ENCODE data around the gene SIPA1L3.
A peak's percentile ranks its signal among the peaks of the same experiment; 100 is the strongest.
"Not testable (repeated sequence)": the region's sequence is repeated elsewhere in the genome, so short reads cannot be mapped to it uniquely, and the experiment has no call there.

SIPA1L3 gene, protein sequence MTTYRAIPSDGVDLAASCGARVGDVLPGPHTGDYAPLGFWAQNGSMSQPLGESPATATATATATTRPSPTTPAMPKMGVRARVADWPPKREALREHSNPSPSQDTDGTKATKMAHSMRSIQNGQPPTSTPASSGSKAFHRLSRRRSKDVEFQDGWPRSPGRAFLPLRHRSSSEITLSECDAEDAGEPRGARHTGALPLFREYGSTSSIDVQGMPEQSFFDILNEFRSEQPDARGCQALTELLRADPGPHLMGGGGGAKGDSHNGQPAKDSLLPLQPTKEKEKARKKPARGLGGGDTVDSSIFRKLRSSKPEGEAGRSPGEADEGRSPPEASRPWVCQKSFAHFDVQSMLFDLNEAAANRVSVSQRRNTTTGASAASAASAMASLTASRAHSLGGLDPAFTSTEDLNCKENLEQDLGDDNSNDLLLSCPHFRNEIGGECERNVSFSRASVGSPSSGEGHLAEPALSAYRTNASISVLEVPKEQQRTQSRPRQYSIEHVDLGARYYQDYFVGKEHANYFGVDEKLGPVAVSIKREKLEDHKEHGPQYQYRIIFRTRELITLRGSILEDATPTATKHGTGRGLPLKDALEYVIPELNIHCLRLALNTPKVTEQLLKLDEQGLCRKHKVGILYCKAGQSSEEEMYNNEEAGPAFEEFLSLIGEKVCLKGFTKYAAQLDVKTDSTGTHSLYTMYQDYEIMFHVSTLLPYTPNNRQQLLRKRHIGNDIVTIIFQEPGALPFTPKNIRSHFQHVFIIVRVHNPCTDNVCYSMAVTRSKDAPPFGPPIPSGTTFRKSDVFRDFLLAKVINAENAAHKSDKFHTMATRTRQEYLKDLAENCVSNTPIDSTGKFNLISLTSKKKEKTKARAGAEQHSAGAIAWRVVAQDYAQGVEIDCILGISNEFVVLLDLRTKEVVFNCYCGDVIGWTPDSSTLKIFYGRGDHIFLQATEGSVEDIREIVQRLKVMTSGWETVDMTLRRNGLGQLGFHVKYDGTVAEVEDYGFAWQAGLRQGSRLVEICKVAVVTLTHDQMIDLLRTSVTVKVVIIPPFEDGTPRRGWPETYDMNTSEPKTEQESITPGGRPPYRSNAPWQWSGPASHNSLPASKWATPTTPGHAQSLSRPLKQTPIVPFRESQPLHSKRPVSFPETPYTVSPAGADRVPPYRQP (N-terminal part only)

DNA sequence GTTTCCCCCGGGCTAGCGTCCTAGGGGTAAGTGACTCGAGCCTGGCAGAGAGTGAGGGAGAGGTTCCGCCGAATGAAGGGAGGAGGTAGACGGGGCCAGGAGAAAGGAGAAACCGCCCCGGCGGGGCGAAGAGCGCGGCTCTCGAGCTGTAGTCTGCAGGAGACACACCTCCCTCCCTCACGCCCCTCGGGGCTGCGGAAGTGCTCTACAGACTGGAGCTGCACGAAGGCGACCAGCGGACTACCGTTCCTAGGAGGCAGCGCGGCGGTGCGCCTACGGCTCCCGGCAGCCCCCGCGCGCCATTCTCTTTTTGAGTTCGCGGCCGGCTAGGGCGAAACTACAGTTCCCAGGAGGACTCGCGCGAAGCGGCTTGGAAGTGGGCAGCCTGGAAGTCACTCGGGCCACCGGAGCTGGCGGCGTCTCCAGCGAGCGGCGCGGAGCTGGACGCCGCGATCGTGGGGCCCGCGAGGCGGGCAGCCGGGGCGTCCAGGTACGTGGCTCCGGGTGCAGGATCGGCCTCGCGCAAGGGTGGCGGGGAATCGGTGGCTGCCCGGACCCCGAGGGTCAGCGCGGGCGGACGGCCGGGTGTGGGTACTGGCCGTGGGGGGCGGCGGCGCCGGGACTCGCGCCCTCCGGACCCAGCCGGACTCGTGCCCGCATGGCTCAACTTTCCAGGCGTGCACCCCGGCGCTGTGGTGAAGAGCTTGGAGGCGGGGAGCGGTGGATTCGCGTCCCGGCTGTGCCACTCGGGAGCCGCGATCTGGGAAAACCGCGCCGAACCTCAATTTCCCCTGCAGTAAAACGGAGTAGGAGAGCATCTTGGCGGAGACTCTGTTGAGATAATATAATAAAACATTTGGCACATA, at the start of gene SIPA1L3:
Gene SIPA1L3, plus strand, starts transcription at position 340 of the 866 bp plus-strand sequence. CDS start 174,358 bp downstream, outside the sequence.
- peak; percentile 97 for DNase-seq

DNA sequence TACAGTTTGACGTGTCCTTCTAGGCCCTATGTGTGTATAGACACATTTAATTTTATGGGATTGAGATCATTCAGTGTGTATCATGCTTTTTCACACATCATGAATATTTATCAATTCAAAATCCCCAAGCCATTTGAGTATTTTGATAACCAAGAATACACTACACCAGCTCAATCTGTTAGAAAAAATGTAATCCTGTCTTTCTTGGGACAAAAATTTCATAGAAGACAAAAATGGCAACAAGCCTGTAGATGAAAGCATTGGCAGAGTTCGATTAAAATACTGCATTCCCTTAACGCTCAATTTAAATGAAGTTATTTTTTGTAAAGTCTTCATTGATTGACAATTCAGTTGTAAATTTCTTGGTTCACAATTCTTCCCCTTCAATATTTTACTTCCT, 42.5 kb upstream of the SIPA1L3 start:
- DNase-seq: no peak

DNA sequence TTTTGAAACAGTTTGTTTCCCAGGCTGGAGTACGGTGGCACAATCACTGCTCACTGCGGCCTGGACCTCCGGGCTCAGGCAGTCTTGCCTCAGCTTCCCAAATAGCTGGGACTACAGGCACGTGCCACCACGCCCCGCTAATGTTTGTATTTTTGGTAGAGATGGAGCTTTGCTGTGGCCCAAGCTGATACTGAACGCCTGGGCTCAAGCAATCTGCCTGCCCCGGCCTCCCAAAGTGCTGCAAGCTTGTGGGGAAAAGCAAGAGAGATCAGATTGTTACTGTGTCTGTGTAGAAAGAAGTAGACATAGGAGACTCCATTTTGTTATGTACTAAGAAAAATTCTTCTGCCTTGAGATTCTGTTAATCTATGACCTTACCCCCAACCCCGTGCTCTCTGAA, 41.1 kb upstream of the SIPA1L3 start:
- DNase-seq: not testable (repeated sequence)

DNA sequence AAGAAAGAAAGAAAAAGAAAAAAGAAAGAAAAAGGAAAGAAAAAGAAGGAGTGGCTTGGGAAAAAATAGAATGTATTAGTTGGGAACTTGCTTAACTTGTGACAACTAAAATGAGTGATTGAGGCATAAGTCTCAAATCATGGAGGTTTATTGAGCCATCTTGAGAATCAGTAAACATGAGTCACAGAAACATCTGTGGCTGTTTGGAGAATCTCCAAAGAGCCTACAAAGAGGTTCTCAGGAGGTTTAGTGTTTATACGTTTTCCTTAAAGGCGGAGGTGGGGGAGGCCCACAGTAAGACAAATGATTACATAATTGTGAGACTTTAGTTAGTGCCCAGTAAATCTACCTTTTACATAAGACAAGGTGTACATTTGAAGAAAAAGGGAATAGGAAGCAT, 39.2 kb upstream of the SIPA1L3 start:
- DNase-seq: no peak

DNA sequence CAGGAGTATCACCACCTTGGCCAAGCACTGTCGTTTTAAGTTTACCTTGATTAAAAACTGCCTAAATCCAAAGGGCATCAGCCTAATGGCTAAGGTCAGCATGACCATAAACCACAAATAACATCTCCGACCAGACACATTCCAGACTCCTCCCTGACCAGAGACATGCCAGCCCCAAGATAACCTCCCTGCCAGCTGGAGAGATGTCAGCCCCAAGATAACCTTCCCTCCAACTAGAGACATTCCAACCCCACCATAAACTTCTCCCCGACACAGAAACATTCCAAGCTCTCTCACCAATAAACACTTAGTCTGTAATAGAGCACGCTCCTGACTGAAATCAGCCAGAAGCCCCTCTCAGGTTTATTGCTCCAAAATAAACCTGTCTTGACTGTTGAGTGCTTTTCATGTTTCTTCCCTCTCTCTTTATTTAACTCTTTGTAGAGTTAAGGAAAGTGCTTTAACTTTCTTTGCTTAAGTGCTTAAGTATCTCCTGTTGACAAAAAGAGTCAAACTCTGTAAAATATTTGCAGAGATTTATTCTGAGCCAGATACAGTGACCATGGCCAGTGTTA, 37.2 kb upstream of the SIPA1L3 start:
- no peak for DNase-seq

DNA sequence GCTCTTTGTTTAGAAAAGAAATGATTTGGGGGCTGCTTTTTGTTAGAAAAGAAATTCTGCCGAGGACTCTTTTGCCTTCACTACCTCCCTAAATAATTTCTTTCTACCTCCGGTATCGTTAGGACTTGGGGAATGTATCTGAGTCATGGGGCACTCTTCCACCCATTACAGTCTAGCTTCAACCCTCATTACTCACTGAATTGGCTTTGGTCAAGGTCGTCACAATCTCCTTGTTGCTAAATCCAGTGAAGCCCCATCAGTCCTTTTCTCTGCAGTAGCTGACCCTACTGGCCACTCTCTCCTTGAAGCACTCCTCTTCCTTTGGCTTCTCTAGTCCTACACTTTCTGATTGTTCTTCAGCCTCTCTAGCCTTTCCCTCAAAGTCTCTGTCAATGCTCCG, 34.6 kb upstream of the SIPA1L3 start:
- no peak for DNase-seq

DNA sequence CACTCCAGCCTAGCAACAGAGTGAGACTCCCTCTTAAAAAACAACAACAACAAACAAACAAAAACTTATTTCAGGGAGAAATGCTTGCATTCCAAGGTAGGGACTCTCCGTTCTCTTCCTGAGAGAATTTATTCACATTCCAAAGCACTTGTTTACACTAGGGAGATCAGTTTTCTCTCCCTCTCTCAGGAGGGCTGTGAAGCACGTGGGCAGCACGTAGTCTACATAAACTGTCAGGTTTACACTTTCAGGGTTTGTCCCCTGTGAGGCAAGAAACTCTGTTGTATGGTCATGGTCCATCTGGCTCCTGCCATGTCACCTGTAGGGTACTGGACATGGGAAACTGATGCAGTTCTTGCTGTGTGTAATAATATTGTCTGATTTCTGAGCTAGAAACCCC, 32.2 kb upstream of the SIPA1L3 start:
- no peak for DNase-seq

DNA sequence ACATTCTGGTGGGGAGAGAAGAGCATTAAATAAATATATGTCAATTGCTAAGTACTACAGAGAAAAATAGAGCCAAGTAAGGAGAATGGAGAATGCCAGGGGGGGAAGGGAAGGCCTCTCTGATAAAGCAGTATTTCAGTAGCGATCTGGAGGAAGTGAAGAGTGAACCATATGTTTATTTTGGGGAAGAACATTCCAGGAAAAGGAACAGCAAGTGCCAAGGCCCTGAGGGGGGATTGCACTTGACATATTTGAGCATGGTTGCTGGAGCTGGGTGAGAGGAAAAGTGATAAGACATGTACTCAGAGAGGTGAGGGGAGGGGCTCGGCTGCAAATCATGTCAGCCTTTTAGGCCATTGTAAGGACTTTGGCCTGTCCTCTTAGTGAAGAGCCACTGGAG, 31.0 kb upstream of the SIPA1L3 start:
- no peak for DNase-seq

DNA sequence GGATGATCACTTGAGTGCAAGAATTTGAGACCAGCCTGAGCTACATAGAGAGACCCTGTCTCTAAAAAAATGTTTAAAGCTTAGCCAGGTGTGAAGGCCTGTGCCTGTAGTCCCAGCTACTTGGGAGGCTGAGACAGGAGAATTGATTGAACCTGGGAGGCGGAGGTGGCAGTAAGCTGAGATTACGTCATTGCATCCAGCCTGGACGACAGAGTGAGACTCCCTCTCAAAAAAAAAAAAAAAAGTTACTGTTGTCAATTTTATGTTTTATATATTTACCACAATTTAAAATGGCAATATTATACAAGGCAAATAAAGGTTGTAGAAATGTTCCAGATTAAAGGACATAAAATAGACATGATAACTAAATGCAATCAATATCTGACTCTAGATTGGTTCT, 29.9 kb upstream of the SIPA1L3 start:
- DNase-seq: no peak

DNA sequence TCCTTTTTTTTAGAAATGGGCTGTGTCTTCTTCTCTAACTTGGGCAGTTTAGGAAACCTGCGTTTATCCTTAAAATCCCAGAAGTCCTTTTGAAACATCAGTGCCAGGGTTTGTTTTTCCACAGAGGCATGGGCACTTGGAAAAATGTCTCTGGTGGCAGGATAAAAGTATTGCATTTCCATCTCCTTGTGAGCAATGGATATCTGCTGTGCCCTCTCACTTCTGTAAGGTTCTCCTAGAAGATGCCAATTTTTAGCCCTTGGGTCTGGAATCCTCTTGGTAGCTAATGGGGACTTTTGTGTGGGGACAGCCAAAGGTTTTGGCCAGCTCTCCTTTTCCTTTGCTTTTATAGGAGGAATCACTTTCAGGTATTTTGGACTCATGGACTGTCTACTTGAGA, 21.6 kb upstream of the SIPA1L3 start:
- DNase-seq: no peak

DNA sequence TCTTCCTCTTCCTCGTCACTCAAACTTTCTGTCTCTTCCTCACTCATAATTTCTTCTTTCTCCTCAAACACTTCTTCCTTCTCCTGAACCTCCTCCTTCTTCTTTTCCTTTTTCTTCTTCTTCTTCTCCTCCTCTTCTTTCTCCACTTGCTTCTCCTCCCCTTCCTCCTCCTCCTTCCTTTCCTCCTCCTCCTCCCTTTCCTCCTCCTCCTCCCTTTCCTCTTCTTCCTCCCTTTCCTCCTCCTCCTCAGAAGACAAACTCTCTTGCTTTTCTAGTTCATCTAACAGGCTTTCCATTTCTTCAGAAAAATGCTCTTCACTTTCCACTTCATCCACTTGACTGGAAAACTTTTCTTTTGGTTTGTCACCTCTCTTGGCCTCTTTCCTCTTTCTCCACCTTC, 20.4 kb upstream of the SIPA1L3 start:
- DNase-seq: no peak

DNA sequence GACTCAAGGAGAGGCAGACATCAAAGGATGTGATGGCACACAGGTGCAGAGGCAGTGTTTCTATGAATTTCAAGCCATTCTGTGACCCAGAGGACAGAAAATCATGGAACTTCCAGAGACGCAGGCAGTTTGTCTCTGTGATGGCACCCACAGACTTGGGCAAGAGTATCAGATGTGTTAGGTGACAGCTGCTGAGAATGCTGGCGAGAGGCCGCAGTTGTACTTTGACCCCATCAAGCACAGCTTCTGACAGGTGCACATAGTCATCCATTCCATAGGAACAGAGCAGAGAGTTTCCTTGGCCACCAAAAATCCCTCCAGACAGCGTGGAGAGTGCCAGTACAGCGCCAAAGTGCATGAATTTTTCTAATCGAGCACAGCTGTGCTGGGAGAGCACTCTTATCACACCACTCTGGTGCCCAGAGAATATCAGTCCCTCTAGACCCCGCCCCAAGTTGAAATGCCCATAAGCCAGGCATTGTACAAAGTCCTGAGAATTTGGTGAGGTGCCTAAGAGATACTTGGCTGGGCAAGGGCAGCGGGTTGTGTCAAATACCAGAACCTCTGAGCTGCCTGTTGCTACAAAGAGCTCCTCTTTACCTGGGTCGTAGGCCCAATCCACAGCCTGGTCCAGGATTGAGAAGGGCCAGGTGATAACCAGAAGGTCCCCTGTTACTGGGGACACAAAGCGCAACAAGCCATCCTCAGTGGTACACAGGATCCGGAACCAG, 13.0 kb upstream of the SIPA1L3 start:
- DNase-seq: no peak

DNA sequence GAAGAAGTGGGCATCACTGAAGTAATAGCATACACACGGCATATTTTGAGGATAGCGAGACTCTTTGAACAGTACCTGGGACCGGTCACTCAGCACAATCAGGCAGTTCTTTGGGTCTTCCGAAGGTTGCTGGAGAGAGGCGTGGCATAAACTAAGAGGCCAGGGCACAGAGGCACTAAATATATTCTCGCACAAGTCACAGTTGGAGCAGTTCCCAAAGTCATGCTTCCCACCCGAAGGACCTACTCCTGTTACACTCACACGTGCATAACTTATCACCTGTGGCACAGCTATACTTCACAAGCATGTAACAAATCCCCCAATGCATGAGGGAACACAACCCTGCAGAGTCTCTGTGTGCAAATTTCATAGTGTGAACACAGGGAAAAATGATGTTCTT, 10.8 kb upstream of the SIPA1L3 start:
- no peak for DNase-seq

DNA sequence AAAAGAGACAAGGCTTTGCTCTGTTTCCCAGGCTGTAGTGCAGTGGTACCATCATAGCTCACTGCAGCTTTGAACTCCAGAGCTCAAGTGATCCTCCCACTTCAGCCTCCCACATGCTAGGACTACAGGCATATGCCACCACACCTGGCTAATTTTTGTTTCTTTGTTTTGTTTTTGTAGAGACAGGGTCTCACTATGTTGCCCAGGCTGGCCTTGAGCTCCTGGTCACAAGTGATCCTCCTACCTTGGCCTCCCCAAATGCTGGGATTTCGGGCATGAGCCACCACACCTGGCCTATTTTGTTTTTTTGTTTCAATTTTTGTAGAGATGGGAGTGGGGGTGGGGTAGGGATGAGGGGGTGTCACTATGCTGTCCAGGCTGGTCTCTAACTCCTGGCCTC, 7.6 kb upstream of the SIPA1L3 start:
- no peak for DNase-seq

DNA sequence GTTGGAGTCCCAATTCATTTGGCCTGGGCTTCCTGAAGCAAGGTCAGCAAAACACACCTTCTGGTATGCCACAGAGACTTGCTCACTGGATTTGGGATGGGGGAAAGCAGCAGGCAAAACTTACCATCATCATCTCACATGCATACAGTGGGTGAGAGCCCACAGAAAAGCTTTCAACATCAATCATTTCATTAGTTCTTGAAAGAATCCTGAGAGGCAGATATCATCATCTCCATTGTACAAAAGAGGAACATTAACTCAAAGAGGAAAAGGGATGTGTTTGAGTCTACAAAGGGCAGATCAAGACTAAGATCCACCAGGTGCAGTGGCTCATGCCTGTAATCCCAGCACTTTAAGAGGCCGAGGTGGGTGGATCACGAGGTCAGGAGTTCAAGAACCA, 7.0 kb upstream of the SIPA1L3 start:
- DNase-seq: no peak

DNA sequence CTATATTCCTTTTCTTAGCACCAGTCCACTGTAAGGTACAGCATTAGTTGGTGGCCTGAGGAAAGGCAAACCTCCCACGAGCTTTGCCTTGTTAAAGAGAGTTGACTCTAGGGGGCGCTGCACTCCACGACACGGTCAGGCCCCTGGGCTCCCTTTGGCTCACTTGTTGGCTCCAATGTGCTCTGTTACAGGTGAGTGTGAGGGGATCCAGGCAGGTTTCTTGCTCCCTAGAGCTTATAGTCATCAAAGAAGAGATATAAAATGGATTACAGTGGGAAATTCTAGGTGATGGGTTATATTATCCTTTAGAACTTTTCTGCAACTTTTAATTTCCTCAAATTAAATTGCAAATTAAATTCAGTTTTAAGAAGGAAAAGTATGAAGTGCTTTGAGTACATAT, 4.3 kb upstream of the SIPA1L3 start:
- peak; percentile 91 for DNase-seq

DNA sequence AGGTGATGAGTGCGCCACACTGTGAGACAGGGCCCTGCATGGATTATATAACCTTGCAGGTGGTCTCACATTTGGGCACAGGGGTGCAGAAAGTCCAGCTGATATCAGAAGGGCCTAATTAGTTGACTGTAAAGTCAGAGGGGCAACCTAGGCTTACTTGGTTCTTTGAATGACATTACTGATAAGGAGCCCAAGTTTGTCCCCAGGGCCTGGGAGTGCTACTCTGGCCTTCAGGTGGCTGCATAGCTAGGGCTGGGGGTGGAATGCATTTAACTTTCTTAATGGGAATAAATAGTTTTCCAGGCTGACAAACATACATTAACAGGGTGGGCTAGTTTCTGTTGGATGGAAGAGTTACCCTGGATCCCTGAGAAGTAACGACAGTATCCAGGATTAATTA, 3.9 kb upstream of the SIPA1L3 start:
- DNase-seq: no peak

DNA sequence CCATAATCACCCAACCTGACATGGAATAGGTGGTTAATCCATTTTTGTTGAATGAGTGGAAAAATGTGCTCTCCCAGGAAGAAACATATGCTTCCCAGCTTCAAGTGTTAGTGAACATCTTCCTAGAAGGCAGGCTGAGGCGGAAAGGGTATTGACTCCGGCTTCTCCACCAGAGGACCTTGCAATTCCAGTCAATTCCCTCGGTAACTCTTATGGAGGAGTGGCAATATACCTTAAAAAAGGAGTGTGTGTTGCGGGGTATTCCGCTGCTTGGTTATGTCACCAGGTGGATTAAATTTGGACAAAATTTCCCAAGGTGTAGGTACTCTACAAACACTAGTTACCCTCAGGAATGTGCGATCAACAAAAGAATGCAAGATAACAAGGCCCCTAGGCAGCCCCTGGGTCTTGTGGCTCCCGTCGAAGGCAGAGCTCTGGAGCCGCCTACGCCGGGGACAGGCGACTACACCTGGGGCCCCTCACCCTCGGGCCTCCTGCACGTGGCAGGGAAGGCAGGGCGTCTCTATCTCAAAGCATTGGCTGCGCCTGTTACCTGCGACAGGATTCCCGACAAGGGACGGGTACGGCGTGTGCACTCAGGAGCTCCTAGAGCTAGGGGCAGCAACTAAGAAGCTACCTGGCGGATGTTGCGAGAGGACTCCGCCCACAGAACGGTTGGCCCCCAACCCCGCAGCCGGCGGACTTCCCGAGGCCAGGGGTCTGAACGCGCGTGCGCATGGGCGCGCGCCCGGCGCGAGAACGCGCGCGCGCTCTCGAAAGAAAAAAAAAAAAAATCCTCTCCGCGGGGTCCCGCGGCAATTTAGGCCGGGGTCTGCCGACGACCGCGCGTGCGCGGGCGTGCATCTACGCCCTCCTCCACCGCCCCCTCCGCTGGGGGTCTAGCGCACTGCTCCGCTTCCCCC, 801 bp upstream of the SIPA1L3 start, which contains the start of gene WDR87:
Gene WDR87, minus strand, starts transcription at position 649 of the 923 bp plus-strand sequence. CDS start 8,355 bp downstream, outside the sequence.
- DNase-seq: peak; percentile 34

DNA sequence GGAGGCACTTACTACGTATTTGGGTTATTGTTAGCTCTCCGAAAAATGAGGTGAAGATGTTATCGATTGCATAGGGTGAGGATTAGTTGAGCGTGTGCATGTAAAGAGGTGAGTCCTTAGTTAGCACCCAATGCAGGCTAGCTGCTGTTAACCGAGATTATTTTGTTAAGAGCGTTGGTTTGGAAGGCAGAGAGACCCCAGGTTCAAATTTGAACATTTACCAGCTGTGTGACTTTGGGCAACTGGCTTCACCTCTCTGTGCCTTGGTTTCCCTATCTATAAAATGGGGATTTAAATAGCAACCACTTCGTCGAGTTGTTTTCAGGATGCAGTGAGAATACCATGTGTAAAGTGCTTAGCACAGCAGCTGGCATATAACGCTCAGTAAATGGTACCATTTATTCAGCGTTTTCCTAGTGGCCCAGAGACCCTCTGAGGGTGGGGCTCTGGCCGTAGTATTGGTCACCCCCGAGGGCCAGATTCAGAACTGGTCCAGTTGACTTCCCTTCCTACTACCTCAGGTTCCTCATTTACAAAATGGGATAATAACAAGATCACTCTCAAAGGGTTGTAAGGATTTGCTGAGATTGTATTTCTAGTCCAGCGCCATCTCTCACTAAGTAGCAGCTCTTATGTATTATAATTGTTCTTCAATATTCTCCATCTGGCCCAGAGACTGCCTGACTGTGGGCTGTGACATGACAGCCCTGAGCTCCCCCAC, 887 bp downstream of the SIPA1L3 start:
- DNase-seq: no peak

Measured in activated CD4-positive, alpha-beta T cell treated with anti-CD3 and anti-CD28 coated beads for 48 hours (primary cell).